HCEC 1CT (cell line): ENCODE results near the gene SLC23A3.
A peak's percentile ranks its signal among the peaks of the same experiment; 100 is the strongest.

Source experiments
- DNase-seq: peaks from one replicate; pipeline ENCODE4 v3.0.0-alpha.2; 2017

SLC23A3 gene

GRCh38 chr2:219175928-219176817 is 6.3 kb upstream of the SLC23A3 start:
- peak; percentile 46 for DNase-seq

- no peak for DNase-seq
Measured at GRCh38 chr2:219175486-219175885, 5.7 kb upstream of the SLC23A3 start.

- DNase-seq, result no peak
Measured at GRCh38 chr2:219174801-219175200, 5.0 kb upstream of the SLC23A3 start.

DNA sequence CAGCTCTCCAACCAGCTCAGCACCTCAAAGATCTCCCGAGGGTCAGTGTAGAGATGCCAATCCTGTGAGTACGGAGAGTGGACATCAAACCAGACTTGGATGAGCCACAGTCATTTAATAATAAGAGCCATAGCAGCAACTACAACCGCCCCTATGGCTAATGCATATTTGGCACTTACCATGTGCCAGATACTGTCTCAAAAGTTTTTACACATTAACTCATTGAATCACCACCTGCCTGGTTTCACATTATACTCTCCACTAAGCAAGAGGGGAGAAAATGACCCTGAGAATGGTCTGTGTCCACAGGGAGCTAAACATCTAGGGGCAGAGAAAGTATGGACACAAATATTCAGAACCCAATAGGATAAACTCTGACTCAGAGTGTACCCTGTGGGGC is 4.3 kb upstream of the SLC23A3 start:
- no peak for DNase-seq

GRCh38 chr2:219173176-219173575 is 3.3 kb upstream of the SLC23A3 start:
- DNase-seq, result no peak

- no peak for DNase-seq
Measured at GRCh38 chr2:219172231-219173154, 2.7 kb upstream of the SLC23A3 start.

DNA sequence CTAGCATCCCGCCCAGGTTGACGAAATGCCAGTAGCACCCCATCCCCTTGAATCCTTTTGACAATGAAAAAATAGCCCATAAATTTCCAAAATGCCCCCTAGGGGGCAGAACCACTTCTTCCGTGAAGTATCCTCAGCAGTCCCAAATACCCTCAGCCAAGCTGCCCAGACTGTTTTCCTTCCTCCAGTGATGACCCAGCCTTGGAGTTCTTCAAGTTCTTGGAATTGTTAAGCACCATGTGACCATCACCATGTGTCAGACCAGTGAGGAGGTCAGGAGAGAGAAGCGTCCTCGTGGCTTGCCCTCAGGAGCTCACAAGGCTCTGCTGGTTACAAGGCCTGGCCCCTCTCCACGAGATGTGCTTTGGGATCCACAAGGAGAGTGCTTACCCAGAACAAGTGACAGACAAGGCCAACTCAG is 1.4 kb upstream of the SLC23A3 start:
- peak; percentile 81 for DNase-seq

GRCh38 chr2:219168932-219169331 is 897 bp downstream of the SLC23A3 start:
- DNase-seq, result no peak

- DNase-seq, result no peak
Measured at GRCh38 chr2:219168526-219168925, 1.3 kb downstream of the SLC23A3 start.

- DNase-seq, result no peak
Measured at GRCh38 chr2:219167997-219168396, 1.8 kb downstream of the SLC23A3 start.

- DNase-seq, result no peak
Measured at GRCh38 chr2:219165058-219165911, 4.5 kb downstream of the SLC23A3 start.

- DNase-seq, result no peak
Measured at GRCh38 chr2:219163156-219163555, 6.7 kb downstream of the SLC23A3 start.

- DNase-seq, result no peak
Measured at GRCh38 chr2:219161097-219161496, 8.7 kb downstream of the SLC23A3 start.

DNA sequence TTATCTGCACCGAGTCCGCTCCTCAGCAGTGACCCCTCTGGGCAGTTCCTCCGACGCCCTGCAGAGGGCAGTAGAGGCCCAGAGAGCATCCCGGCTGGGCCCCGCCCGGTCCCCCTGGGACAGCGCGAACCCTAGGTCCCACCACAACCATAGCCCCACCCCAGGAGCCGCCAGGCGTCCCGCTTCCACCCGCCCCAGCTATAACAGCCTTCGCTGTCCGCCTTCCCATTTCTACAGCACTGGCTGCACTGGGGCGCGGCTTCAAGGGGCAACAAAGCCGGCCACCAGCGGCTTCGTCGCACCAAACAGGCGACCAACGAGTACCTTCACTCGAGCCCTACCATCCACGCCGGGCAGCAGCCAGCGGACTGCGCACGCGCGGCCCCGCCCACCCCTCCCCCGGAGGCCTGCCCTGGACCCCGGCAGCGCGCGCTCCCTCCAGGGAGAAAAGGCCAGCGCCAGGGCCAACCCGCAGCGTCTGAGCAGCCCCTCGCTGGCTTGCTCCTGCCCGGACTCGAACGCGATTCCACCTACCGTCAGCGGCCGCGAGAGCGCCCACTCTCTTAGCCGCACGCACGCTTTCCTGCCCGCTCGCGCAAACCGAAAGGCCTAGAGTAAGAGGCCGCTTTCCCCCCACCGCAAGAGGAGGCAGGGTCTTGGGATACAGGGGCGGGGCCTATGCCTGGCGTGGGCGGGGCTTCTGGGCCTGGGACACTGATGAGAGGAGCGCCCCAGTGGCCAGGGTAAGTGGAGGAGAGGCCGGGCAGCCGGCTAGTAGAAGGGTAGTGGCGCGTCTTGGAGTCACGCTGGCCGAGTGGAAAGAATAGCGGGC is 9.4 kb downstream of the SLC23A3 start, which contains the start of gene NHEJ1:
TSS of gene NHEJ1 (minus strand) at position 630 of the 832 bp plus-strand sequence. CDS start 2,453 bp downstream, outside the sequence.
- DNase-seq, result peak; percentile 92

DNA sequence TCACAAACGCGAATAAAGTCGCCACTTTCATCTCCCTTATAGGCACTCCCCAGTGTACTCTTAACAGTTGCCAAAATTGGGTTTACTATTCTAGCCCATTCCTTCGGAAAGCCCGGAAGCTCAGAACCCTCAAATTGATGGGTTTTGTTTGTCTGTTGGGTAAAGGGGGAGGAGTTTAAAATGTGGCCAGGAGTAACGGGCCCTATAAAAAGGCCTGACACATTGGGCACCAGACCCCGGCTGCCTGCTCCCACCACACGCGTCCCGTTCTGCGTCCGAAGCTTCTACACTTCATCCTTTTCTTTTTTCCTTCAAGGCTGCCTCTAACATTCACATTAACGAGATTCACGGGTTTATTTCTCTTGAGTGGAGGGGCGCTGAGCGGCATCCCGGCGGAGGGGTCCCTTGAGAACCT is 10.1 kb downstream of the SLC23A3 start:
- peak; percentile 3 for DNase-seq

GRCh38 chr2:219158586-219158985 is 11.2 kb downstream of the SLC23A3 start:
- peak; percentile 23 for DNase-seq

- DNase-seq, result no peak
Measured at GRCh38 chr2:219158025-219158424, 11.8 kb downstream of the SLC23A3 start.

DNA sequence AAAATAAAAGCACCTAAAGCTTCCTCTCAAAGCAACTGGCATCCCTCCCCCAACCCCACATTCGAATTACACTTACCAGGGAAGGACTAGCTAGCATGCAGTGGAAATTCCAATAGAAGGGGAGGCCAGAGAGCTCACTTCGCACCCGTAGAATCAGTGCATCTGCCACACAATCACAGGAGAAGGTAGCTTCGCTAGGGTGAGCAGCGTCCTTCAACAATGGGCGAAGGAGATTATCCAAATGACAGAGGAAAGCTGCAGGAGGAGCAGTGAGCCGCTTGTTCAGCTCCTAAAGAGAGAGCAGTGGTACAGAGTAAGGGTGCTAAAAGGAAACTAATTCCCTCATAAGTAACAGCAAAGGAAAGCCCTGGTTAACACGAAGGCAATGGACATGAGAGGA is 12.4 kb downstream of the SLC23A3 start:
- DNase-seq, result no peak

DNA sequence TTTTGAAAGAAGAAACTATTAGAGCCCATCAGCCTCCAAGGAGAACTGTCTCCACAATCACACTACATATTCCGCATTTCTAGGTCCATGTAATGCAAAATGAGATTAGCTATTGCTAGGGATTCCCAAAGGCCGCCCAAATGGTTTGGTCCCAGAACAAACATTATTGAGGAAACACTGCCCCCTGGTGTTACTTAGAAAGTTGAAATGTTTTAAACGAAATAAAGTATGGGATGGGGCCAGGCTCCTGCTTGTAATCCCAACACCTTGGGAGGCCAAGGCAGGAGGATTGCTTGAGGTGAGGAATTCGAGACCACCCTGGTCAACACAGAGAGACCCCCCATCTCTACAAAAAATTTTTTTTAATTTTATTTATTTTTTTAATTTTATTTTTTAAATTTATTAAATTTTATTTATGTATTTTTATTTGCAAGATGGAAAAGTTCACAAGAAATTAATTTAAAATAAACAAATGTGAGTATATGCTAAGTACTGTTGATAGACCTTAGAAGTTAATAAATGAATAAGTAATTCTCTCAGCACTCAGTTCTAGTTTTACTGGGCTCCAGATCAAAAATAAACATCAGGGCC is 14.7 kb downstream of the SLC23A3 start:
- peak; percentile 68 for DNase-seq

- DNase-seq, result peak; percentile 23
Measured at GRCh38 chr2:219149667-219150066, 20.2 kb downstream of the SLC23A3 start.

DNA sequence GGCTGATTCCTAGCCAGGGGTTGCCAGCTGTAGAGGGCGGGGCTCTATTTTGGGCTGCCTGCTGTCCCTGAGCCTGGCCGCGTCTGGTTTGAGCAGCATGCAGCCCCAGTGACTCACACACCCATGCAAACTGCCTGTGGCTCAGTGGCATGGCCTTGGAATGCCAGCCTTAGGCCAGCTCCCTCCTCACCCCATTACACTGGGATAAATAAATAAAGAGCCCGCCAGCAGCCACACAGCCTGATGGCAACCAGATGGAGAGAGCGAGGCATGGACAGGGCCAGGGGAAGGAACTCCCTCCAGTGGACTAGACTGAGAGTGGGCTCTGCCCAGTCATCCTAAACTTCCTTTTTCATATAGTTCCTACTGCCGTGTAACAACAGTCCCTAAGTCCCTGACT is 27.5 kb downstream of the SLC23A3 start:
- DNase-seq, result peak; percentile 90
